Iris pigment epithelial cell (primary cell): ENCODE results near the gene PRSS56.

ENCODE experiments used
- DNase-seq: peaks from one replicate; pipeline ENCODE4 v3.0.0-alpha.2; 2011; ENCODE audit warnings: low read depth

PRSS56 gene

DNA sequence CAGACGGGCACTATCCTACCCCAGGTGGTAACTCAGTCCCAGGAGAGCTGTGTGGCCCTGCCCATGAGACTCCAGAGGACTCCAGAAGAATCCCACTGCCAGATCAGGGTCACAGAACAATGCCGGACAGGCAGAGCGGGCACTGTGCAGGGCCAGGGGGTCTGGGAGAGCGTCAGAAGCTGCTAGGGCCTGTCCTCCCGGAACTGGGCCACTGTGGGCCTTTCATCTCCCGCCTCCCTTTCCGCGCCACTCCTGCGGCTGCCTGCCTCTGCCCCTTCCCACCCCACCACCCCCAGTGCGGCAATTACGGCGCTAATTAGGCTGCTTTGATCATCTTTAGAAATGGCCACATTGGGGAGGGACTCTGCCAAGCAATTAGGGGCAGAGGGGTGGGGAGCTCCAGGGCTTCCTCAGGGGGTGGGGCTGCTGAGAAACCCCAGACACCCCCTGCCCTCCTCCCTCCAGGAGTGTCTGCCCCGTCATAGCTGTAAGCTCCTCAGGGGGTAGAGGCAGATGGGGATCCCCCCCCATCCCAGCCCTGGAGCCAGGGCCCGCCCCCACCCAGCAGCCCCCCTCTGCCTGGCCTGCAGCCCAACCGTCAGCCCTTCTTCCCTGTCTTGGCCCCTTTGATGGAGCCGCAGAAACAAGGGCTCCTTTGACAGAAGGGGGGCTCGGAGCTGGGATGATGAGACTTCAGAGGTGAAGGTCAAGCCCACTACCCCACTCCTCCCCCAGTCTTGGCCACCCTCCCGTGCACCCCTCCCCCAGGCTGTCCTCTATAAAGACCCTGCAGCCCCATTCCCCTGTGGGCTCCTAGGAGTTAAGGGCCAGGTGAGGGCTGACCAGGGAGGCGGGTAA lies at the start of gene PRSS56:
PRSS56 (plus strand) TSS at position 808 of the 858 bp plus-strand sequence. CDS start 211 bp downstream, outside the sequence.
- no peak for DNase-seq

DNA sequence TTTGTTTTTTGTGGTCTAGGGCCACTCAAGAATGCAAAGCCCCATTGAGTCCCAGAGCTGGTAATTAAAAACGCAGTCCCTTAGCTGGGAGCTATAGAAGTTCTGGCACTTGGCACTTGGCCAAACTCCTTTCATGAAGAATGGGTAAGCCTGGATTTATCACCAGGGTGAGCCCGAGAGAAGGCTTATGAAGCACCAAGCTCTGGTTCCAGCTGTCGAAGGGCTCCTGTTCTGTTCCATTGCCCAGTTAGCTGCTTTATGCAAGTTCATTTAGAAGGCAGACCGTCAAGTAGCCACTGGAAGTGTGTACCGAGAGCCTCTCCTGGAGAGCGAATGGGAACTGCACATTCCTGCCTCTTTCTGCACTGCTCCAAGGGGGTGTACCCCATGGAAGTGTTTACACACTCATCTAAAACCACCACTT lies 46.7 kb upstream of the PRSS56 start:
- DNase-seq: no peak

DNA sequence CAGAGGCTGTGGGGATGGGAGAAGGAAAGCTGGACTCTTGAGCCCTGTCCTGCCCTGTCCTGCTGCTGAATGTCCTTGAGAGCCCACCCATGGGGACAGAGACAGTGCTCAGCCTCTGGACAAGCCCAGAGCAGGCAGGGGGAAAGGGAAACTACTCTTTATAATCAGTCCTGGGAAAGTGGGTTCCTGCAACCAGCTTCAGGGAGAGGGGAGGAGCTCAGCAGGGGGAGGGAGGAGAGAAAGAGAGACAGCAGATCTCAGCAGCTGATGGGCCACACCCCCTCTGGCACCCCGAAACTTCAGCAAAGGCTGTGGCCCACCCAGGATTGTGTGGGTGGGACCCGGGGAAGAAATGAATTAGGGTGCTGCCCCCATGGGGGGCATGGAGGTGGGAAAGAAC lies 44.1 kb upstream of the PRSS56 start:
- no peak for DNase-seq

DNA sequence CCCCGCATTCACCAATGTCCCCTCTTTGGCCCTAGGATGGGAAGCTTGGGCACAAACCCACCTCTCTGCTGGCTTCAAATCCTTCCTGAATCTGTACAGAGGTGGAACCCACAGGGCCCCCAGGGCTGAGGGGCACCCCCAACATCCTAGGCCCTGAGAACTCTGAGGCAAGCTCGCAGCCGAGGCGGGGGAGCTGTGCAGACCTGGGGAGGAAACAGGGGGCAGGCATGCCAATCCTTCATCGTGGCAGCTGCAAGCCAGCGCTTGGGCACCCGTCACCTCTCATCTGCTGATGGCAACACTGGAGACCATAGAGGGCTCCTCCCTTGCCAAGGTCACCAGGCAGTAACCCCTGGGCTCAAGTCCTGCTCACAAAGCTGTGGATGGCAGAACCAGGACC lies 43.4 kb upstream of the PRSS56 start:
- no peak for DNase-seq

DNA sequence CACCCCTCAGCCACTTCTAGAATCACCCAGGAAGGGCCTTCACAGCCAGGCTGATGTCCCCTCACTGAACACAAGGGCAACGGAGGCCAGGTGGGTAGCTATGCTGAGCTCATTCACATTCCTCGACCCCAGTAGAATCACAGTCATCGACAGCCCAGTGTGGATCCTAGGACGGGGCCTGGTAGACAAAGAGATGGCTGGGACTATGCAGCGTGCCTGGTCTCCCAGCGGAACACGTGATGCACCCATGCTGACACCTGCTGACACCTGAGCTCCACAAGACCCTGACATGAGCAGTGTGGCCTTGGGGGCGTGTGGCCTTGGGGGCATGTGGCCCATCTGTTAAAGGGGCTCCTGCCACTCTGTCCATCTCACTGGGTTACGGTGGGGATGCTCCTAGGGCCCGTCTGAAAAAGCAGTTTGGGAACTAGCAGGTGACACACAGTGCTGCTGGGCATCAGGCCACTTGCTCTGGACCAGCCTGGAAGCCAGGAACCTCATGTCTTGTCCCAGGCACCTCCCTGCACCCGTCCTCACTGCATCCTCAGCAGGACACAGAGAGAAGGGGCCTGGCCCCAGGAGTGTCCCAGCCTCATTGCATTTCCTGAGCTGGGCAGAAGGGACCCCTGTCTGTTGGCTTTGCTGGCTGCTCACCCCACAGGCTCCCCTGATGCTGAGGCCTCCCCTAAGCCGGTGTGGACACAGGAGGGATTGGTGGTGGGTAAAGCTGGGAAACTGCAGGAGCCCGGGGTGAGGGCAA lies 42.3 kb upstream of the PRSS56 start:
- DNase-seq: no peak

DNA sequence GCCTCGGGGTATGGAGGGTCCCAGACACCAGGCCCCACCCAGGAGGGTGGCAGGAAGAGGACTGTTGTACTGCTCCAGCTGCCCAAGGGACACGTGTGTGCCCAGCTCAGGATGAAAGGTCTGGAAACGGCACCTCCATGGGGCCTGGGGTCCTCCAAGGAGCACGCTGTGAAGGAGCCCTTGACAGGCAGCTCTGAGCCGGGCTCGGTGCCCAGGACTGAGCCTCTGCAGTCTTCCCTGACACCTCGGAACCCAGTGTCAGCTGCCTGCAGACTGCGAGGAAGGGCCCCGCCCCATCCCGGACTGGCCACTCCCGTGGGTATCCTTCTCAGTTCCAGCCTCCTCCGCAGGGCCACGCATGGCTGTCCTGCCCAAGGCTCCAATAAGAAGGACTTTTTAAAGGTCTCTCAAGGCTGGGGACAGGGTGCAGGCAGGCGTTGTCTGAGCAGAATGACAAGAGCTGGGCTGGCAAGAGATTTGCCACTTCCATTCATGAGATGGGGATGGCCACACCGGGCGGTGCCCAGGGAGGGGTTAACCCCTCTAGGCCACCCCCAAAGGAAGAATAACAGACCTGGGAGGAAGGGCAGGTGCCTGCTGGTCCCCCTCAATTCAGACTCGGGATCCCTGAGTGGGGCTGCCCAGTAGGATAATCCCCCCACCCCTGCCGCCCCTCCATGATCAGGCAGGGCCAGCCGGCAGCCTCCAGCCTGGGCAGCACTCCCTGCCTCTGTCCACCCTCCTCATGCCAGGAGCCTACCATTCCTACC lies 41.4 kb upstream of the PRSS56 start:
- no peak for DNase-seq

DNA sequence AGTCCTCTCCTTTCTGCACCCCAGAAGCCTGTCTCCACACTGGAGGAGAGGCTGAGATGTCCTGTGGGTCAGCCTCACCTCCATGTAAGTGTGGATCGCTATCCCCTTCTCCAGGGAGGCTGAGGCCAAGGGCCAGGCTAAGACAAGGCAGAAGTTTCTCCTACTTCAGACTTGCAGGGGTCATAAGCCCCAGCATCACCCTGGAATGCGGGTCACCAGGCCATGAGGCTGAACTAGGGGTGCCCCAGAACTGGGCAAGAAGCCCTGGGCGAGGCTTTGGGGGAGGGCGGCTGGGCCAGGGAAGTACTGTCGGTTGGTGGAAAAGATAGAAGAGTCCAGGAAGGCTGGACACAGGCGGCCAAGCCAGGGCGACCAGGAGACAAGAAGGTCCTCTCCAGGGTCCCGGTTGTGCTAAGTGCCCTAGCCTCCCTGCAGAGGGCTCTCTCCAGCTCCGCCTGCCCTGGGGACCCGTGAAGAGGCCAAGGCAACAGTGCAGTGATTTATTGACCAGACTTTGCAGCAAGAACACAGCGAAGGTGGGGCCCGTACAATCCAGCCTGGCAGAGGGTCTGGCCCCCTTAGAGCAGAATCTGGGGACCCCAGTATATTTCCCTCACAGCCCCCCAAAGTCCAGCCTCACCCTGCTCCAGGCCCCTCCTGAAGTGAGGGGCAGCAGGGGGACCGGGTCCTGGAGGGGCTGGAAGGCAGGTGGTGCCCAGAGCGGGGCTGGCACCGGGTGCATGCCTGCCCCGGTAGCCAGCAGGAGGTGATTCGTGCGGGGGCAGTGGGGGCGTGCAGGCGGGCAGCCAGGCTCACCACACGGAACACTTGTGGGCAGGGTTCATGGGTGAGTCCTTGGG lies 40.6 kb upstream of the PRSS56 start:
- no peak for DNase-seq

DNA sequence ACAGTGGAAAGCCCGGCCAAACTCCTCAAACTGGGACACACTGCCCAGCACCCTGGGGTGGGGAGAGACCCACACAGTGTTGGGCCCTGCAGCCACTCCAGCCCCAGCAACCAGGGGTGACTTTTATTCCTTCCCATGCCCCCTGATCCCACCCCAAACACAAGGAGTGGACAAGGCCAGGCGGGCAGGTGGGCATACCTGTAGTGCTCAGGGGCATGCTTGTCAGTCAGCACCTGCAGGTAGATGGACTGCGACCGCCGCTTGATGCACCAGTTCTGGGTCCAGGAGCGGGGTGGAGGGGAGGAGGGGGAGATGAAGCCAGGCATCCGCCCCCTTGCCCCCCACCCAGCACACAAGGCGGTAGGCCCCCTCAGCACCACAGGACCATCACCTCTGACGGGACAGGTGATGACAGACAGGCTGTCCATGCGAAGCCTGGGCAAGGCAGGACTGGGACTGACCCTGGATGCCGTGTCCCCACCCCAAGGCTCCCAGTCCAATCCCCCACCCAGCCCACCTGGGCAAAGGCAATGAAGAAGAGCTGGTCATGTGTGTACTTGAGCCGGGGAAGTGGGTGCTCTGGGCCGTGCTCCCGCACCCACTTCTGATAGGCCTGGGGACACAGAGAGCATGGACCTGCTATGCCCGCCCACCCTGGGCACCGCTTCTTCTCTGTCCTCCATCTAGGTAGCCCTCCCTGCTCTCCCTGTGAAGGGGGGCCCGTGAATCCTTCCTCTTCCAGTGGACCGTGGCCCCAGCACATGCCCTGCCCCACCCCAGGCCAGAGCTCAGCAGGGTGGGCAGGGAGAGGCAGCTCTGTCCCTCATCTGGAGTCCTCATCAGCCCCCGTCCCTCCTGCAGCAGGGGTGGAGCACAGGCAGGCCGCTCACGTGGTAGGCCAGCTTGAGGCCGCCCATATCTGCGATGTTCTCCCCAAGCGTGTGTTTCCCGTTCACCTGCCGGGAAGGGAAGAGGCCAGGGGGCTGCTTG lies 39.7 kb upstream of the PRSS56 start:
- no peak for DNase-seq

DNA sequence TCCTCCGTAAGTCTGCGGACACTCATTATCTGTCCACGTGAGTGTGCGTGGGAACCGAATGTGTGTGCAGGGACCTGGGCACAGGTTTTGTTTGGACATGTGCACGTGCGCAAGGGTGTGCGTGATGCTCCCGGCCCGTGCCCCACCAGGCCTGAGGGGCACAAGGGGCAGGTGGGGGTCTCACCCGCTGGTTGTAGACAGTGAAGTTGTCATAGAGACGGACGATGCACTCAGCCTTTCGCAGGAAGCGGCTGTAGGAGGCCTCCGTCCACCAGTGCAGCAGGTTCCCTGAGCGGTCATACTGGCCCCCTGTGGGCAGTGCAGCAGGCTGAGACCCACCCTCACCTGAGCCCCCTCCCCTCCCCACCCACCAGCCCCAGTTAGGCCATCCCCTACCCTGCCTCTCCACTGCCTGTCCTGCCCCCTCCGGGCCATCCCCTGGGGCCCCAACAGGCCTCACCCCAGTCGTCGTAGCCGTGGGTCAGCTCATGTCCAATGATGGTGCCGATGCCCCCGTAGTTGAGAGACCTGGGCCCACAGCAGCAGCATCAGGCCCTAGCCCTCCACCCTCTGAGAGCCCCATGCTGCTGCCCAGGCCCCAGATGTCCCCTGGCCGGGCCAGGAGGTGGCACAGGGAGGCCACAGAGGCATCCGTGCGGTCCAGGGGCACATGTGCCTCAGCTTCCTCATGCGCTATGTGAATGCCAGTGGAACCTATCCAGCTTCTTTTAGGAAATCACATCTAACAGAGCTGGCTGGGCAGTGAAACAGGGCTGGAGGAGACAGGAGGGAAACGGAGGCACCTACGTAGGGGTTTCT lies 38.7 kb upstream of the PRSS56 start:
- DNase-seq: no peak

DNA sequence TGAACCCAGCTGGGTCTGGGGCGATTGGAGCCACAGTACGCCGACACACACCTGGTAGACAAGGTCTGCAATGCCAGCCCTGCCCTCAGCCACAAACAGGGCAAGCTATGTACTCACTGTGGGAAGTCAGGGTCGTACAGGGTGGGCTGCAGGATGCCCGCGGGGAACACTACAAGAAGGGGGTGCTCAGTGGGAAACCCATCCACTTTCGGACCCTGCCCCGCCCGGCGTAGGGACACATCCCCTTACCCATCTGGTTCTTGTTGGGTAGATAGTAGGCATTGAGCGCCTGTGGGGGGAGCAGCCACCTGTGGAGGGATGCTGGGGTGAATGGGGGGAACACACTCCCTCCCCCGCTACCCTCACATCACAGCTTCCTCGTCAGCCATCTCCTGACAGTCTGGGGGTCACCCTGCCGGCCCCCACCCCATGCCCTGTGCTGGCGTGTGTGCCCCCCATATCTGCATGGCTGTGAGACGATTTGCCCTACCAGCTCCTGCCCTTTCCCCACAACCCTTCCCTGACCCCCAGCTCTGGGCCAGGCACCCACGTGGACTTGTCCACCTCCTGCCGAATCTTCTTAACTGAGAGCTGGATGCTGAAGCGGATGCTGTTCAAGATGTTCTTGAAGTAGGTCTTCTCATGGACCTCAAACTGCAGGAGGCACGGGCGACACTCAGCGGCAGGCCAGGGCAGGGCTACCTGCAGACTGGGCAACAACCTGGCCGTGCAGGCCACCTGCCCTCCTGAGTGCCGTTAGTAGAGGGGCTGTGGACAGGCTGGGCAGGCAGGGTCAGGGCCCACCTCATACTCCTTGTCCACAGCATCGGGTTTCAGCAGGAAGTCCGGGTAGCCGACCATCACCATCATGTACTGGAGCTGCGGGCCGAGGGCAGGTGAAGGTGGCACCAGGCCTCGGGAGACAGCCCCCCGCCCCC lies 37.6 kb upstream of the PRSS56 start:
- DNase-seq: no peak

DNA sequence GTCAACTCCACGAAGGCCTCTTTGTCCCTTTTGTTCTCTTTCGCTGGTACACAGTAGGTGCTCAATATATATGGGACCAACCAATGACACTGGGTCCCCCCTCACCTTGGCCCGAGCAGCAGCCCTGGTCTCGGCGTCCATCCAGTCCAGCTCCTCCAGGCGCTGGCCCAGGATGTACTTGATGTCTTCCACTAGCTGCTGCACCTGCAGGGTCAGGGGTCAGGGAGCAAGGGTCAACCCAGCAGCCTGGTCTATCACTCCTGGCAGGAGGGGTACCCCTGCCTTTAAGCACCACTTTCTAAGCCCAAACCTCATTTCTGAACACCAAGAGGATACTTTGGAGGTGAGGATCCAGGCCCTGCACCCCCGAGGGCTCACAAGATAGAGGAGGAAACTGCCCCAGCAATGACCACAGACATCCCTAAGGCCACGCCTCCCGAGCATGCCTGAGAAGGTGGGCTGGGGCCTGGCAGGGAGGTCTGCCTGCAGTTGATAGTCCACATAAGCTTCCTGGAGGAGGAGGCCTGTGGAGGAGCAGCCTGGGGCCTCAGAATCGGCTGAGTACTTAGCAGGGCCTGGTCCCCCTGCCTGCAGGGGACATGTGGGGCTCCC lies 36.8 kb upstream of the PRSS56 start:
- no peak for DNase-seq

DNA sequence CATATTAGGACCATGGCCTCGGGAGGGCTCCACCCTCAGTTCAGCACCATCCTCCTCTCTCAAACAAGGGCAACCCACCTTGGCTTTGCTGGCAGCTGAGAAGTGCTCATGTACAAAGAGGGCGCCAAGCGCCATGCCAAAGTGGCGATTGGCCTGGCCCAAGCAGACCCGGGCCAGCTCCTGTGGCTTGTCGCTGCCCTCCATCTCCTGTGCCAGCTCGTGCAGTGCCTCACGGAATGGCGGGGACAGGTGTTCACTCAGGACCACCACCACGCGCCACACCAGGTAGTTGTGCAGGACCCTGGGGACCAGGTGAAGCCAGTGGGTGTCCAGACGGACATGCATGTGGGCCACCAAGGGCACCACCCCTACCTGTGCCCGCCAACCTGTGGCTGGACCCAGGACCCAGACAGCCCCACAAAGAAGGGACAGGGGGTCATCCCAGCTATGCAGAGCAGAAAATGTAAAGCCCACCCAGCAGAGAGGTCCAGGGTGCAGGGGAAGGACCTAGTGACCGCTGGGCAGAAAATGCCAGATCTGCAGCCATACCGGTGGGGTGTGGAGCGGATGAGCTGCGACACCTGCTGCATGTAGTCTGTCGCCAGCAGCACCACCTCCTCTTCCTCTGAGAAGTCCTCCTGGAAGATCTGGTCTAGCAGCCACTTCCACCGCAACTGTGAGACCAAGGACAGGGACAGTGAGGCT lies 36.1 kb upstream of the PRSS56 start:
- DNase-seq: no peak

DNA sequence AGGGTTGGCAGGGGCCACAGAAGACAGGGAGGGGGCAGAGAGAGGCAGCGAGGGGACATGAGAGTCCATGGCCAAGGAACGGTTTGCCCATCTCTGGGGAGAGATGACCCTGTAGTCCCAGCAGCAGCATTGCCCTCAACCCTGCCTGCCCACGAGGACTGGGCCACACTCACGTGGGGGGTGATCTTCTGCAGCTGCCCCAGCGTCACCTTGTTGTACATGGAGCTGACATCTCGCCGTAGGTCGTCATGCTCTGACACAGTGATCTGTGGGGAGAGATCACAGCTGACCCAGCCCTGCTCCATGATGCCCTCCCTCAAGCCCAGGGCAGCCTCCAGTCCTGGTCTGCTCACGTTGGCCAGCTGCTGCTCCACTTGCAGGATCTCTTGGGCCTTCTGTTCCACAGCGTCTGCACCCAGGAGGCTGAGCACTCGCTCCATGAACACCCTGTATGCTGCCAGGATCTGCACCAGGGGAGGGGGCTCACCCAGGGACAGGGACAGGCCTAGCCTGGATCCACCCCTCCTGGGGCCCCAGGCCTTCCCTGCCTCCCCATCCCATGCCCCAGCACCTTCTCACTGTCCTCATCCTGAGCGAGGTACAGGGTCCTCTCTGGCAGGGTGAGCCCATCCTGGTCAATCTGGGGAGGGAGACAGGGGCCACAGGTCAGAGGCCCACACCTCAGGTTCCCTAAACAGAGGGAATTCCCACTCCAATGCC lies 35.4 kb upstream of the PRSS56 start:
- no peak for DNase-seq

DNA sequence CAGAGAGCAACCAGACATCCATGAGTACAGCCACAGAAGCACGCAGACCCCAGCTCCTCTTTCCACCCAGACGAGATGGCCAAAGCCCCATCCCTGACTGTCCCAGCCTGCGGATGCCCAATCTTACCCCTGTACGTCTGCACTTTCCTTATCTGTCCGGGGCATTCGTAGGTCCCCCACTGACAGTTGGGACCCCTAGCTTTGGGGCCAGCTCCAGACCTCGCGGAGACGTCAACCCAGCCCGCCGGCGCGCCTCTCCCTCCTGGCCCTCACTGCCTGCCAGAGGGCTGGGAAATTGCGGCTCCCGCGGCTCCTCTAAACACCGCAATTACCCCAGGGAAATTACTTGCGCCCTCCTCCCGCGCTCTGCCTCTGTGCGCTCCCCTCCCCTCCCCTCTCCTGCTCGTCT lies 34.8 kb upstream of the PRSS56 start:
- no peak for DNase-seq

DNA sequence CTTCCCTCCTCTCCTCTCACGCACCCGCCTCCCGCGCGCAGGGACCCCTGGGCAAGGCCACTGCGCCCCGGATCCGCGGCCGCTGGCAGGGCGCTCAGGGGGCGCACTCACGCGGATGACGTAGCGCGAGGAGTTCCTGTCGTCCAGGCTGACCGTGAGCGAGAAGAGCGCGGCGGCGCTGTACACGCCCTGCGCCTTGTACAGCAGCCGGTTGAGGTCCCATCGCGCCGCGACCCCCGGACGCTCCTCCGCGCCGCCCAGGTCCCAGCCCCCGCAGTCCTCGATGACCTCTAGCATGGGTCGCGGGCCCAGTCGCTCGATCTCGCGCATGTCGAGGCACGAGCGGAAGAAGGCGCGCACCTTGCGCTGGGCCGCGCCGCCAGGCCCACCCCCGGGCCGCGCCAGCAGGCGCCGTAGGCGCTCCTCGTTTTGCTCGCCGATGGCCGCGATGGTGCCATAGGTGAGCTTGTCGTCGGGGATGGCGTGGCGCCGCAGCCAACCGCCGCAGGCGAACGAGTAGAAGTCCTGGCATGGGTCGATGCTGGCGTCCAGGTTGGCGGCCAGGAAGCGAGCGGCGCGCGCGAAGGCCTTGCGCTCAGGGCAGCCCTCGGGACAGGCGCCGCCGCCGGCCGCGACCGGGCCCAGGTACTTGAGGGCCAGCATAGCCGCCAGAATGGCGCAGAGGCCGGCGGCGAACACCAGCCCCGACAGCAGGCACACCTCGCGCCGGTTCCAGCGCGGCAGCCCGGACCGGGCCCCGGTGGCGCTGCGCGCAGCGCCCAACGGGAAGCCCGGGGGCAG lies 34.2 kb upstream of the PRSS56 start:
- no peak for DNase-seq
